H1 (cell line): ENCODE measurements around the gene GRIK1. TPM values are rescaled to one million over a fixed set of nuclear protein-coding genes. Genes with fewer than 3 reads are reported as not detected.

Source experiments
- RFX5 ChIP-seq: IDR thresholded peaks from 2 replicates; pipeline ENCODE4 v1.6.1; 2011; ENCODE audit warnings: low read depth, low read length, improper control_type of control experiment, borderline replicate concordance
- SP1 ChIP-seq: IDR thresholded peaks from 2 replicates; pipeline ENCODE4 v1.6.1; 2011; ENCODE audit warnings: low read depth, low read length
- polyA plus RNA-seq, 7 experiments: library from polyadenylated mRNA; depleted of rRNA in 3 of 7; stranded (reverse) in 5 of 7; unstranded in 2 of 7; fragments of >200 nt in 5 of 7; fragments of 200-250 nt in 2 of 7; gene quantifications; 1 replicate in 5 of 7; 2 replicates in 1 of 7; 4 replicates in 1 of 7; pipeline versions ENCODE4 v1.2.1 to v1.2.3, GENCODE V29; 2011 to 2013; ENCODE audit warnings: missing spikeins in 2 of 7, mixed read lengths in 2 of 7
- total RNA-seq: library from RNA; stranded (reverse); fragmentation: NEBNext Ultra II Directional; extraction: Animal tissue kit (Norgen Biotek cat#: 25700); gene quantifications from 2 replicates; pipeline ENCODE4 v1.2.1, GENCODE V29; 2021

The GRIK1 gene
- total and polyA plus RNA-seq, 2 of the 8 experiments (the other 6 are each of a cell fraction or from before 2014, with no cell fraction given): 0.11 to 0.32 TPM

DNA sequence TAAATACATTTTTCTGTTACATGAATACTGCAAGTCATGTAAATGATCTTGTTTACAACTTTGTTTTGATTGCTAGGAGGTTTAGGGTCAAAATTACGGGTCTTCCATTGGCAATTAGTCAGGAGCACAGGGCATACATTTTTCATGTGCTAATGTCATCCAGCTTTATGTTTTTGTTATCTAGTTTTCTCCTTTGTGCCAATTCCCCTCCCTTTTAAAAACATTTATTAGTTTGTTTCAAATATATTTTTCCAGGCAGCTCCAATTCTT, 280.9 kb downstream of the GRIK1 start (continued):
- TF ChIP-seq SP1 (no peak), RFX5 (no peak)
